Measurements from ENCODE around the gene TMEM244. TPM values are rescaled to one million over a fixed set of nuclear protein-coding genes. Genes with fewer than 3 reads are reported as not detected.

The TMEM244 gene
- total and polyA plus RNA-seq, 9 of the 15 experiments (the other 6 are each of a cell fraction or from before 2014, with no cell fraction given): not detected

DNA sequence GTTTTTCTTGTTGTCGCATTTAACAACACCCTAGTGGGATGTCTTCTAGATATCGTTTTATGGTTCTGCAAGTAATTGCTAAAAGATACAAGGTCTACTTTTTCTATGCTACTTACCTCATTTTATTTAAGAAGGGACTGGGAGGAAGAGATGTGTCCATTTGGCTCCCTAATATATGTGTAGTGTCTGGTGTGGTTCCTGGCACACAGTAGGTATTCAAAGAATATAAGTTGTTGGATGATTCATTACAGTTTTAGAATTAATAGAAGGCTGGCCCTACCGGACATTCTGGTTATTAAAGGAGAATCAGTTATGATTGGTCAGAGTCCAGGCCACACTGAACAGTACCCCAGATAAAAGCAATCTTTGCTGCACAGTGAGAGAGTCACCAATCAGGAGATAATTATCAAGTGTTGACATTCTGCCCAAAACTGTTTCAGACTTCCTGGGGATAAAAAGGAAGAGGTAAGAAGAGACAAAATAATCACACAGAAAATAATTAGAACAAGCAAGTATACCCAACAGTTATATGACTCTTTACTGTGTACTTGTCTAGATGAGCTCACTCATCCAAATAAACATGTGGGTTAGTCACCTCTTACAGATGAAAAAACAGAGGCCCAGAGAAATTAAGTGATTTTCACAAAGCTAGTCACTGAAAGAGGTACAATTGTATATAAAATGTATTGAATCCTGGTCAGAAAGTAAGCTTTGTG, 7.0 kb downstream of the TMEM244 start (continued):
- no peak for TF ChIP-seq ESRRA (IDR thresholded peaks at IDR 0.05; ENCODE audit: borderline replicate concordance, low read depth)
- TF ChIP-seq SMARCC2 (IDR thresholded peaks at IDR 0.05; ENCODE audit: low read depth): peak; percentile 55; the same call in 1 of the 2 replicates
- TF ChIP-seq PURB (CRISPR knock-in tag; IDR thresholded peaks at IDR 0.05; ENCODE audit: low read depth): no peak
- TF ChIP-seq ADNP (tag; IDR thresholded peaks at IDR 0.05): peak; percentile 40; the same call in 1 of the 2 replicates
- TF ChIP-seq PCBP1 (IDR thresholded peaks at IDR 0.05; ENCODE audit: low read depth, low read length, poor library complexity, severe bottlenecking): no peak
- TF ChIP-seq ZNF239 (CRISPR knock-in tag; IDR thresholded peaks at IDR 0.05): no peak
- TF ChIP-seq ZNF407 (IDR thresholded peaks at IDR 0.05; ENCODE audit: low read depth): no peak
- TF ChIP-seq ZNF408 (CRISPR knock-in tag; IDR thresholded peaks at IDR 0.05; ENCODE audit: low read depth): no peak
- peak; percentile 93 for TF ChIP-seq CCNT2 (IDR thresholded peaks at IDR 0.05; ENCODE audit: borderline replicate concordance, extremely low read depth, insufficient read length, low read depth, low read length)
- no peak for TF ChIP-seq HOMEZ (CRISPR knock-in tag; IDR thresholded peaks at IDR 0.05)
- no peak for TF ChIP-seq CBFB (CRISPR knock-in tag; IDR thresholded peaks at IDR 0.05)
- TF ChIP-seq ETV1 (tag; conservative IDR thresholded peaks at IDR 0.05; ENCODE audit: low read depth): no peak
- TF ChIP-seq NFRKB (IDR thresholded peaks at IDR 0.05; ENCODE audit: low read depth): no peak
- TF ChIP-seq, protein P1, sequence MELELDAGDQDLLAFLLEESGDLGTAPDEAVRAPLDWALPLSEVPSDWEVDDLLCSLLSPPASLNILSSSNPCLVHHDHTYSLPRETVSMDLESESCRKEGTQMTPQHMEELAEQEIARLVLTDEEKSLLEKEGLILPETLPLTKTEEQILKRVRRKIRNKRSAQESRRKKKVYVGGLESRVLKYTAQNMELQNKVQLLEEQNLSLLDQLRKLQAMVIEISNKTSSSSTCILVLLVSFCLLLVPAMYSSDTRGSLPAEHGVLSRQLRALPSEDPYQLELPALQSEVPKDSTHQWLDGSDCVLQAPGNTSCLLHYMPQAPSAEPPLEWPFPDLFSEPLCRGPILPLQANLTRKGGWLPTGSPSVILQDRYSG (tag; conservative IDR thresholded peaks at IDR 0.05; ENCODE audit: low read depth): no peak
- TF ChIP-seq SUPT5H (IDR thresholded peaks at IDR 0.05): no peak
- TF ChIP-seq MCM7 (IDR thresholded peaks at IDR 0.05): no peak
- peak; percentile 55 for TF ChIP-seq MTA2 (IDR thresholded peaks at IDR 0.05; ENCODE audit: low read depth)
- TF ChIP-seq NFIC (IDR thresholded peaks at IDR 0.05): peak; percentile 81
- TF ChIP-seq RNF2 (IDR thresholded peaks at IDR 0.05): no peak

All from K562 (cell line).